Measurements from ENCODE around the gene B4GALT1. TPM values are rescaled to one million over a fixed set of nuclear protein-coding genes. Genes with fewer than 3 reads are reported as not detected.

Gene B4GALT1
- total and polyA plus RNA-seq, 2 of the 8 experiments (the other 6 are each of a cell fraction or from before 2014, with no cell fraction given): 12.8 to 18.2 TPM

GRCh38 chr9:33065157-33066076 is 101.7 kb downstream of the B4GALT1 start (continued):
- TF ChIP-seq GABPA (IDR thresholded peaks at IDR 0.05; ENCODE audit: borderline replicate concordance, insufficient read depth, low read length): no peak

Small RNA genes within 50 kb of the gene (small RNA-seq; reads per million reads assigned to genes)
- gene RNU4ATAC15P (ENCODE audit: insufficient read depth): not detected

Other genes starting within 250 kb of the B4GALT1 start
- 40.7 and 41.0 TPM in 2 replicates for gene APTX, start 165.7 kb downstream of the B4GALT1 start, total RNA-seq (2021; fragmentation: NEBNext Ultra II Directional; extraction: Animal tissue kit (Norgen Biotek cat#: 25700))
- 19.7 and 29.9 TPM in 2 replicates for gene APTX, start 165.7 kb downstream of the B4GALT1 start, polyA plus RNA-seq (2011; rRNA removed)
- gene DNAJA1, start 142.1 kb downstream of the B4GALT1 start, total RNA-seq (2021; fragmentation: NEBNext Ultra II Directional; extraction: Animal tissue kit (Norgen Biotek cat#: 25700)): 159 and 169 TPM in 2 replicates
- gene DNAJA1, start 142.1 kb downstream of the B4GALT1 start, polyA plus RNA-seq (2011; rRNA removed): 26.4 and 54.4 TPM in 2 replicates
- 25.2 and 26.0 TPM in 2 replicates for gene SMU1, start 90.7 kb downstream of the B4GALT1 start, total RNA-seq (2021; fragmentation: NEBNext Ultra II Directional; extraction: Animal tissue kit (Norgen Biotek cat#: 25700))
- 6.5 and 8.4 TPM in 2 replicates for gene SMU1, start 90.7 kb downstream of the B4GALT1 start, polyA plus RNA-seq (2011; rRNA removed)
- not detected in 2 replicates for gene SPINK4, start 72.8 kb upstream of the B4GALT1 start, total RNA-seq (2021; fragmentation: NEBNext Ultra II Directional; extraction: Animal tissue kit (Norgen Biotek cat#: 25700))
- gene SPINK4, start 72.8 kb upstream of the B4GALT1 start, polyA plus RNA-seq (2011; rRNA removed): not detected in 2 replicates
- 59.8 and 61.5 TPM in 2 replicates for gene BAG1, start 97.4 kb upstream of the B4GALT1 start, total RNA-seq (2021; fragmentation: NEBNext Ultra II Directional; extraction: Animal tissue kit (Norgen Biotek cat#: 25700))
- 14.7 and 18.3 TPM in 2 replicates for gene BAG1, start 97.4 kb upstream of the B4GALT1 start, polyA plus RNA-seq (2011; rRNA removed)
- 44.1 and 47.3 TPM in 2 replicates for gene CHMP5, start 97.7 kb upstream of the B4GALT1 start, total RNA-seq (2021; fragmentation: NEBNext Ultra II Directional; extraction: Animal tissue kit (Norgen Biotek cat#: 25700))
- 11.6 and 25.0 TPM in 2 replicates for gene CHMP5, start 97.7 kb upstream of the B4GALT1 start, polyA plus RNA-seq (2011; rRNA removed)
- gene NFX1, start 123.2 kb upstream of the B4GALT1 start, total RNA-seq (2021; fragmentation: NEBNext Ultra II Directional; extraction: Animal tissue kit (Norgen Biotek cat#: 25700)): 26.1 and 28.4 TPM in 2 replicates
- 19.2 and 19.4 TPM in 2 replicates for gene NFX1, start 123.2 kb upstream of the B4GALT1 start, polyA plus RNA-seq (2011; rRNA removed)
- not detected in 2 replicates for gene AQP7, start 235.2 kb upstream of the B4GALT1 start, total RNA-seq (2021; fragmentation: NEBNext Ultra II Directional; extraction: Animal tissue kit (Norgen Biotek cat#: 25700))
- gene AQP7, start 235.2 kb upstream of the B4GALT1 start, polyA plus RNA-seq (2011; rRNA removed): 0.38 TPM in 1 of 2 replicates, not detected in the other